GM12891 (cell line): Measurements from ENCODE around the gene MAP3K1.

ENCODE experiments used
- POLR2A ChIP-seq: IDR thresholded peaks from 2 replicates; pipeline ENCODE4 v1.6.1; 2011; ENCODE audit warnings: low read depth, low read length, control low read depth
- POLR2AphosphoS5 ChIP-seq: IDR thresholded peaks from 2 replicates; pipeline ENCODE4 v1.6.1; 2011; ENCODE audit warnings: low read depth, low read length, control low read depth
- POU2F2 ChIP-seq: IDR thresholded peaks from 2 replicates; pipeline ENCODE4 v1.6.1; 2011; ENCODE audit warnings: low read depth, mild to moderate bottlenecking, control low read depth, low read length, moderate library complexity

DNA sequence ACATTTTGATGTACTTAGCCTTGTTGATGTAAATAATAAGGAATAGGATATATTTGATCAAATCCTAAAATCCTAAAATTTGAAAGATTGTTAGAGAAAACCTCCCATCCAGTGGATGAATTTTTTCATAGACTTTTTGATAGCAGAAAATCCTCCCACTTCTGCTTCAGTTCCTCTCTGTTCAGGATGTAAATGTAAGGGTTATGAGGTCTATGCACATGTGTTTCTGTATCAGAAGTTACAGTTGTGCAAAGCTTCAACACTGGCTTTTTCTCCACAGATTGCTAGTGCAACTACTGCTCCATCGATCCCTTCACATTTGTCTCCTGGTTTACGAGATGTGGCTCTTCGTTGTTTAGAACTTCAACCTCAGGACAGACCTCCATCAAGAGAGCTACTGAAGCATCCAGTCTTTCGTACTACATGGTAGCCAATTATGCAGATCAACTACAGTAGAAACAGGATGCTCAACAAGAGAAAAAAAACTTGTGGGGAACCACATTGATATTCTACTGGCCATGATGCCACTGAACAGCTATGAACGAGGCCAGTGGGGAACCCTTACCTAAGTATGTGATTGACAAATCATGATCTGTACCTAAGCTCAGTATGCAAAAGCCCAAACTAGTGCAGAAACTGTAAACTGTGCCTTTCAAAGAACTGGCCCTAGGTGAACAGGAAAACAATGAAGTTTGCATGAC, 78.1 kb downstream of the MAP3K1 start:
- no peak for TF ChIP-seq POLR2A
- TF ChIP-seq POLR2AphosphoS5 = no peak
- TF ChIP-seq POU2F2 = no peak
